Ectodermal cell (in vitro differentiated cells): ENCODE results near the gene GFRA4. TPM values are rescaled to one million over a fixed set of nuclear protein-coding genes. Genes with fewer than 3 reads are reported as not detected.

Source experiments
- H3K27ac ChIP-seq: 2 replicates; pipeline ENCODE4 v1.7.0; 2013; ENCODE audit warnings: mild to moderate bottlenecking, low read depth, low read length; ENCODE audit not compliant: insufficient read depth, poor library complexity, severe bottlenecking
- H3K27me3 ChIP-seq: 2 replicates; pipeline ENCODE4 v1.7.0; 2013; ENCODE audit warnings: mild to moderate bottlenecking, low read length; ENCODE audit not compliant: insufficient read depth, control insufficient read depth, poor library complexity, severe bottlenecking
- H3K36me3 ChIP-seq: one replicate; pipeline ENCODE4 v1.7.0; 2013; ENCODE audit warnings: low read length; ENCODE audit not compliant: control insufficient read depth, insufficient read depth
- H3K4me1 ChIP-seq: one replicate; pipeline ENCODE4 v1.7.0; 2013; ENCODE audit warnings: low read length; ENCODE audit not compliant: control insufficient read depth, insufficient read depth
- H3K4me3 ChIP-seq: 2 replicates; pipeline ENCODE4 v1.7.0; 2013; ENCODE audit warnings: low read depth, low read length, control low read depth; ENCODE audit not compliant: insufficient read depth
- H3K9me3 ChIP-seq: 2 replicates; pipeline ENCODE4 v1.7.0; 2013; ENCODE audit warnings: mild to moderate bottlenecking, low read length, moderate library complexity; ENCODE audit not compliant: control insufficient read depth
- WGBS, 2 experiments: methylation state at CpG; one replicate each; pipeline ENCODE4 v1.1.7; 2013; ENCODE audit warnings: missing lambda C conversion rate in 2 of 2; 5-methylcytosine and 5-hydroxymethylcytosine counted together
- polyA plus RNA-seq, 4 experiments: library from polyadenylated mRNA; stranded (reverse); fragments of 50-300 nt; gene quantifications; one replicate each; pipeline ENCODE4 v1.2.3, GENCODE V29; 2013

Gene GFRA4, protein sequence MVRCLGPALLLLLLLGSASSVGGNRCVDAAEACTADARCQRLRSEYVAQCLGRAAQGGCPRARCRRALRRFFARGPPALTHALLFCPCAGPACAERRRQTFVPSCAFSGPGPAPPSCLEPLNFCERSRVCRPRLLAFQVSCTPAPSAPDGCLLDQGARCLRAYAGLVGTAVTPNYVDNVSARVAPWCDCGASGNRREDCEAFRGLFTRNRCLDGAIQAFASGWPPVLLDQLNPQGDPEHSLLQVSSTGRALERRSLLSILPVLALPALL
- not detected for polyA plus RNA-seq (2013, experiment 1 of 4)
- not detected for polyA plus RNA-seq (2013, experiment 2 of 4)
- not detected for polyA plus RNA-seq (2013, experiment 3 of 4)
- not detected for polyA plus RNA-seq (2013, experiment 4 of 4)

DNA sequence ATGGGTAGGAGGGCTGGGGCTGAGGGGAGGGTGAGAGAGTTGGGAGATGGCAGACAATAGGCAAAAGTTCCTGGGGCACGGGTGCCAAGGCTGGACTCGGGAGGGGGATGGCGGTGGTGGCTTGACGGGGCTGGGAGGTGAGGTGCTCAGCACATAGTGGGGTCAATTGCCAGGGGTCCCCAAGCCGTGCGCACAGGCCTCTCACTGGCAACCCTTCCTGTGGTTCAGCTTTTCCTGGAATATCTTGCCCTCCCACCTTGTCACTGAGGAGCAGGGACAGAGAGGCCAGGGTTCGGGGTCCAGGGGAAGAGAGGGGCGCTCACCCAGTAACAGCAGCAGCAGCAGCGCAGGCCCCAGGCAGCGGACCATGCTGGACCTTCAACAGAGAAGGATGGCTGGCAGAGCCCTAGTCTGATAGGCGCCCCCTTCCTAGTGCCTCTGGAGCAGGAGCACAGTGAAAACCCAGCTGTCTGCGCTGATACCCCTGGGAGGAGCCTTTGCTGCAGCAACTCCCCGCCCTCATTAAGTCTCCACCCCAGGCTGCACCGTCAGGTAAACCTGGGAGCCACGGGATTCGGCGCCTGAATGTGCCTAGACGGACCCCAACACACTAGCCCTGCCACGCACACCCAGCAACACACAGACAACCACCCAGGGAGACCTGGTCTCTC, at the start of gene GFRA4:
Gene GFRA4, minus strand, starts transcription at position 369 of the 671 bp plus-strand sequence. Its CDS starts 0 bp downstream, at position 369.
- H3K9me3 ChIP-seq, result no peaks in the 10 kb centered on the region
- H3K4me1 ChIP-seq, result peaks cover 8% of the 10 kb centered on the region
- peaks cover 44% of the 10 kb centered on the region for H3K27me3 ChIP-seq
- WGBS, 2 experiments, result 67 to 71% methylated on average over 19 of the region's 19 CpGs
- no peaks in the 10 kb centered on the region for H3K36me3 ChIP-seq
- H3K27ac ChIP-seq, result no peak within 1 kb of the TSS
- no peak within 1 kb of the TSS for H3K4me3 ChIP-seq

DNA sequence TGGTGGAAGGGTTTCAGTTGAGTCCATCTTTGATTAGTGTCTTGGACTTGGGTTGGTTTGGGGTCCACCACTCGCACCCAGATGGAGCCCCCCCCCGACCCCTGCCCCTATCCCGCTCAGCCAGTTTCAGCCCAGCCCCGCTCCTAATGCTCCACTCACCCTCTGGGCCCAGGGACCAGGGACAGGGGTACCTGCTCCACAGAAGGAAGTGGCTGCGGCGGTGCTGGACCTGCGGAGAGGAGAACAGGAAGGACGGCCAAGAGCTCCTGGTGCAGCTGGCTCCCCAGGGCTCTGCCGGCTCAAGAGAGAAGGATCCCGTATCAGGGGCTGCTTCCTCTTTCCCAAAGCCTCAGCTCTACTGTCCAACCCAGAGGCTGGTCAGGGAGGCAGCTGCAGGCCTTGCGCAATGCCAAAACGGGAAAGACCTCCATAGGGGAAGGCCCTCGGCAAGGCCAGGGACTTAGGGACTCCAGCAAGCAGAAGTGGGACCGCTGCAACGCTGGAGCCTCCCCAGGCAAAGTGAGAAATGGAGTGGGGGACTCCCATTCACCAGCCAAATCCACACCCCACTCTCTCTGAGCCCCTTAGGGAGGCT, 49.2 kb upstream of the GFRA4 start, which contains the start of gene SIGLEC1:
Gene SIGLEC1, minus strand, starts transcription at position 322 of the 595 bp plus-strand sequence. CDS start 5,472 bp downstream, outside the sequence.
- Histone ChIP-seq H3K9me3 (no peaks in the 10 kb centered on the region), H3K36me3 (no peaks in the 10 kb centered on the region), H3K4me3 (no peak within 1 kb of the TSS), H3K4me1 (no peaks in the 10 kb centered on the region), H3K27me3 (no peaks in the 10 kb centered on the region), H3K27ac (no peak within 1 kb of the TSS)
- 91 to 92% methylated on average over 15 of the region's 15 CpGs for WGBS, 2 experiments

DNA sequence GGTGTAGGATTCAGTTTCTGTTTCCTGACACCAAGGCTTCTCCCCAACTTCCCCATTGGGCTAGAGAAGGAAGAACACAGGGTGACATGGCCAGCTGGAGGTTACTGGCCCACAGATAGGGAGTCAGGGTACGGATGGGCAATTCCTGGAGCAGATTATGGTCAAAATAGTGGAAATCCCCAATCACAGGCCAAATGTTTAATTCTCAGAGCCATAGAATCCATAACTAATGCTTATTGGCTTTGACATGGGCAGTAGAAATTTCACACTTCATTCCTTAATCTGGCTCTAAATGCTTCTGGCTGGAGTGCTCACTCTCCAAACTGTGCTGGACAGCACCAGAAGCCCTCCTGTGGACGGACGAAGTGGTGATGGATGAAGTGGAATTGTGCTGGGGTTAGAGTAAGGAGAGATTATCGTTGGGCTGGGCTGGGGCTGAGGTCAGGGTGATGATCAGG, 48.3 kb upstream of the GFRA4 start:
- Histone ChIP-seq H3K9me3 (no peaks in the 10 kb centered on the region), H3K27me3 (no peaks in the 10 kb centered on the region), H3K36me3 (no peaks in the 10 kb centered on the region), H3K27ac (no peak overlapping the region), H3K4me3 (no peak overlapping the region), H3K4me1 (no peaks in the 10 kb centered on the region)
- 90 to 95% methylated on average over 4 of the region's 4 CpGs for WGBS, 2 experiments

DNA sequence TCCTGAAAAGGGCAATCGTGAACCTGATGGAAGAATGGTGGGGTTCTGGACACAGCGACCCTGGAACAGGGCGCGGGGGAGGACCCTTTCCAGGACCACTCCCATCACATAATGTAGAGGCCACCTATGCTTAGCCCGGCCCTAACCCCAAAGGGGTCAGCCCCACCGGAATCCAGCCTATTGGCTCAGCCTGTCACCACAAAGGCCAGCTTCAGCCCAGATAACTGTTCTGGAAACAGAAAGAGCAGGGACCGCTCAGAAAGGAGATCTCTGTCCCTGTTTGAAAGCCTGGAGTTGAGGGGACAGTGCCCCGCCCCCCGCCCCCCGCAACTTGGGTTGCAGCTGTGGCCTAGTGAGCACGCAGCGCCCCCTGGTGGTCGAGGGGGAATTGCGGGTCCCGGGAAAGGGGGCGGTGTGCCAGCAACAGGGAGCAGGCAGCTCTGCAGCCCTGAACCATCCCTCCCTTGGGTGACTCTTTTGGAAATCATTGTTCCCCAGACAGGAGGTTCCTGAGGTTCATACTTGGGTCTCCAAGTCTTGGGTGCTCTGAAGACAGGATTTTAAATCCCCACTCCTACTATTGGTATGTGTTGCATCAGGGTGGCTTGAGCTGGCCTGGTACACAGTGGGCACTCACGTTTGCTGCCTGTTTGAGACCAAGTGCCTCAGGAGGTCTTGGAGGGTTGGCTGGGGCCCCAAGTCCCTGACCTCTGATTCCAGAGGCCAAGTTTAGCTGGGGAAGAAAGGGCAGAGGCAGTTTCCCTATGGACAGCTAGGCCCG, 47.7 kb upstream of the GFRA4 start:
- no peaks in the 10 kb centered on the region for H3K36me3 ChIP-seq
- no peaks in the 10 kb centered on the region for H3K4me1 ChIP-seq
- H3K9me3 ChIP-seq, result no peaks in the 10 kb centered on the region
- H3K4me3 ChIP-seq, result no peak overlapping the region
- H3K27me3 ChIP-seq, result no peaks in the 10 kb centered on the region
- WGBS, 2 experiments, result 35 to 38% methylated on average over 18 of the region's 18 CpGs
- H3K27ac ChIP-seq, result no peak overlapping the region

DNA sequence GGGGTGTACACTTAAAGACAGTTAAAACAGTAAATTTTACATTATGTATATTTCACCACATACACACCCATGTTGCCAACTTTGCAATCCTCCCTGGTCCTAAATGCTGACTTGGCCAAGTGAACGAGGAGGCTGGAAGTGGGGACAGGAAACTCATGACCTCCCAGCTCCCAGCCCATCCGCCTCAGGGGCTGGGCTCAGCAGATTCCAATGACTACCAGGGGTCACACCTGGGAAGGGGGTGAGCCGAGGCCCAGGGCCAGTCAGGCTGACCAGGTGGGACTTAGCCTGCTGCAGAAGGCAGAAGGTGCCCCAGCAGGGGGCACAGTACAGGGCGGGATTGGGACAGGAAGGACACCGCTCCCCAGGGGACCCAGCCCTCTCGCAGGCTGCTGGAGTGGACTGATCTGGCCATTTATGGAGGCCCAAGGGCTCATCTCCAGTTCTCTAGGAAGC, 46.8 kb upstream of the GFRA4 start:
- Histone ChIP-seq H3K4me3 (no peak overlapping the region), H3K9me3 (no peaks in the 10 kb centered on the region), H3K27me3 (no peaks in the 10 kb centered on the region), H3K27ac (no peak overlapping the region), H3K4me1 (no peaks in the 10 kb centered on the region), H3K36me3 (no peaks in the 10 kb centered on the region)
- WGBS, 2 experiments, result 88 to 94% methylated on average over 6 of the region's 6 CpGs

DNA sequence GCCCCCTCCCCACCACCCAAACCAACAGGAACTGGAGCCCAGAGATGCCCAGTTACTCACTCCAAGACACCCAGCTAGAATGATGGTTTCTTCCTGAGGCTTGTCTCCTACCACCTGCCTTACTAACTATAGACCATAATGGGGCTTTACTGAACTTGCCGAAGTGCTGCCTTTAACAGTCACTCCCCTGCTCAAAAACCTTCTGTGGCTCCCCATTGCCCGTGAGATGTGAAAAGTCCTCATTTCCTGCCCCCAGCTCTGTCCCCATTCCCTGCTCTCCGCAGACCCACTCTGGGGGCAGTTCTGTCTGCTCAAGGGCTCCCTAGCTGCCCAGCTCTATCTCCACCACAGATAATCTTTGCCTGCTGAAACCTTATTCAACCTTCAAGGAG, 44.3 kb upstream of the GFRA4 start:
- H3K4me1 ChIP-seq, result no peaks in the 10 kb centered on the region
- no peaks in the 10 kb centered on the region for H3K27me3 ChIP-seq
- no peak overlapping the region for H3K4me3 ChIP-seq
- no peak overlapping the region for H3K27ac ChIP-seq
- 87 to 88% methylated on average over 3 of the region's 3 CpGs for WGBS, 2 experiments
- no peaks in the 10 kb centered on the region for H3K36me3 ChIP-seq
- no peaks in the 10 kb centered on the region for H3K9me3 ChIP-seq

DNA sequence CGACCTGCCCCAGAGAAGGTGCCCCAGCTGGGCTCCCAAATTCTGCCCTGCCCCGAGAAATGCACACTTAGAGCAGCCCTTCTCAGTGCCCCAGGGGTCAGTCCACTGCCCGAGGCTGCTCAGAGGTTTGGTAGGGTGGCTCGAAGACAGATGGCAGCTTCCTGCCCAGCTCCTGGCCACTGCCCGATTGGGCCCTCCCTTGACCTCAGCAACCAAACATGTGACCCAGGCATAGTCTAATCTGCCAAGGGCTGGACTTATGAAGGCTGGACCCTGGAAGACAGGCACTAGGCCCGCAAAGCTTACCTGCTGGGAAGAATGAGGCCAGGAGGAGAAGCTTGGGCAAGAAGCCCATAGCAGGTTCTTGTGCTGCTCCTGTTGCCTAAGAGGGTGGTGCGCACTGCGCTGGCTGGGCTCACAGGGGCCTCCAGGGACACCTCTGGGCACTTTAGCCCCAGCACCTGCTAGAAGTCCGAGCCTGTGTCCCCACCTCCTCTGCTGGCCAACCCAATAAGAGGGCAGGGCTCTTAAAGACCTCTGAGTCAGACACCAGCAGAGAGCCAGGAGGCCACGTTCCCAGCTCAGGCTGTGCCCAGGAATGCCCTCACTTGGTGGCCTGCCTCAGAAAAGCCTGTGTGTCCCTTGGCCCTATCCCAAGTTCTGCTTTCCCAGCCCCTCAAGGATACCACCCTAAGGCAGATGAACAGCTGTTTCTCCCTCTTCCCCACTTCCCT, 43.7 kb upstream of the GFRA4 start:
- no peaks in the 10 kb centered on the region for H3K36me3 ChIP-seq
- no peak overlapping the region for H3K27ac ChIP-seq
- no peaks in the 10 kb centered on the region for H3K4me1 ChIP-seq
- H3K4me3 ChIP-seq, result no peak overlapping the region
- no peaks in the 10 kb centered on the region for H3K27me3 ChIP-seq
- no peaks in the 10 kb centered on the region for H3K9me3 ChIP-seq
- 84 to 89% methylated on average over 10 of the region's 10 CpGs for WGBS, 2 experiments

DNA sequence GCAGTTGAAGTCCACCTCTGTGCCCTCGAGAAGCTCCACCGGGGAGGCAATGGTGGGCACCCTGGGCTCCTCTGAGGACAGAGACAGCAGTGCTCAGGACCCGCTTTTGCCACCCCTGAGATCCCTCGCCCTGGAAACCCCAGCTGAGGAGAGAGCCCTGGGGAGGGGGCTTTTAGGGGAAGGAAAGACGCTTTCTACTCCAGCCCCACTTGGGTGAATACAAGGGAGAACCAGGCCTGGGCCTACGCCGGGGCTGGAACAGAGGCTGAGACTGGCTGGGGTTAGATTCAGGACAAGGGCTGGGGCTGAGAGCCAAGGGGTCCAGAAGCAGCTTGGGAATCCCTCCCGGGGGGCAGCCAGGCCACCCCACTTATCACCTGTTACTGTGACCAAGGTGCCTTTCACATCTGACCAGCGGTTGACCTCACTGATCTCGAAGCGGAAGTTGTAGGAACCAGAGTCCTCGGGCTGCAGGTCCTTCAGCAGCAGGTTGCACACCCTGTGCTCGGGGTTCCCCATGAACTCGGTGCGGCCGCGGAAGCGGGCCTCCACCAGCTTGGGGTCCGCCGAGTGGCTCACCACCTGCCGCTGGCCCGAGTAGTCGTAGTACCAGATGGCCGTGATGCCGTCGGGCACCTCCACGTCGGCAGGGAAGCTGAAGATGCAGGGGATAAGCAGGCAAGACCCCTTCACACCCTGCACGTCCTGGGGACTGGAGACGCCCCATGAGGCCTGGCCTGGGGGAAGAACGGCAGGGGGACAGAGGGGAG, 43.0 kb upstream of the GFRA4 start:
- no peak overlapping the region for H3K4me3 ChIP-seq

DNA sequence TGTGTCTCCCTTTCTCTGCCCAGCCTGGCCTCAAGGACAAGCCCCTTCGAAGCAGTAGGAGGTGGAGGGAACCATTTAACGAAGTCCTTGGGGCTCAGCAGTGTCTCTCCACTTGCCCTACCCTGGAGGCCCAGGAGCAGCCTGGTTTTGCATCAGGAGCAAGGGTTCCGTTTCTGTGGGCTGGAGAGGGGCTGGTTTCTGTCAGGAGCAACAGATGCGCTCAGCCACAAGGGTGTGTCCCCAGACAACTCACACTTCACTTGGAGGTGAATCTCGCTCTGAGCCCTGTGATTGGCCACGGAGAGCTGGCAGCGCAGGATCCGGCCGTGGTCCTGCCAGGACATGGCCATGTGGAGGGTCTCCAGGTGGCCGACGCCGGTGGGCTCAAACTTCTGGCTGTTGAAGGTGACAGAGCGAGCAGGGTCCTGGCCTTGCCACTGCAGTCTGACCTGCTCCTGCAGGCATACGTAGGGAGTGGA, 42.3 kb upstream of the GFRA4 start:
- Histone ChIP-seq H3K27me3 (no peaks in the 10 kb centered on the region), H3K4me1 (no peaks in the 10 kb centered on the region), H3K36me3 (no peaks in the 10 kb centered on the region), H3K9me3 (no peaks in the 10 kb centered on the region), H3K27ac (no peak overlapping the region), H3K4me3 (no peak overlapping the region)
- 86% methylated on average over 14 of the region's 14 CpGs for WGBS, 2 experiments

More for the DNA sequence above, 43.0 kb upstream of the GFRA4 start:
- WGBS, 2 experiments, result 94% methylated on average over 31 of the region's 31 CpGs
- Histone ChIP-seq H3K27ac (no peak overlapping the region), H3K27me3 (no peaks in the 10 kb centered on the region), H3K4me1 (no peaks in the 10 kb centered on the region), H3K36me3 (no peaks in the 10 kb centered on the region), H3K9me3 (no peaks in the 10 kb centered on the region)
